Lower leg skin (tissue), 4 donors: ENCODE data around the gene BMP2K. TPM values are rescaled to one million over a fixed set of nuclear protein-coding genes. Genes with fewer than 3 reads are reported as not detected.
"Not testable (repeated sequence)": the region's sequence is repeated elsewhere in the genome, so short reads cannot be mapped to it uniquely, and the experiment has no call there.

Experiments used
- DNase-seq, 2 donors: peaks; one replicate each; pipeline ENCODE4 v3.0.0-alpha.2; 2019; ENCODE audit warnings: low spot score in 2 of 2
- H3K4me3 ChIP-seq: fragments of 200-600 bp; sonication (generic); 2 replicates; pipeline ENCODE4 v1.5.1; 2017; ENCODE audit warnings: mild to moderate bottlenecking, low read depth; ENCODE audit not compliant: poor library complexity, severe bottlenecking
- CTCF ChIP-seq, 3 donors: fragments of 450-650 bp; IDR thresholded peaks; one replicate each; pipeline ENCODE4 v1.5.1; 2016; ENCODE audit warnings: antibody characterized with exemption in 3 of 3, mild to moderate bottlenecking in 3 of 3, moderate library complexity in 2 of 3
- POLR2A ChIP-seq, 2 donors: fragments of 450-650 bp; IDR thresholded peaks; one replicate each; pipeline ENCODE4 v1.6.1; 2016 to 2017; ENCODE audit warnings: antibody characterized with exemption in 2 of 2, mild to moderate bottlenecking in 1 of 2, moderate library complexity in 1 of 2
- WGBS, 2 donors: methylation state at CpG; one replicate each; pipeline ENCODE4 v1.1.5; 2018; 5-methylcytosine and 5-hydroxymethylcytosine counted together
- intact Hi-C: fragments of 100-400 bp; cut with DNase I; formaldehyde crosslinking; loops from one replicate; pipeline ENCODE4 v1.15.0; 2023; ENCODE audit warnings: low total_unique reads
- total RNA-seq, 4 donors: library from RNA; depleted of rRNA; stranded (reverse); fragments of >200 nt; gene quantifications; one replicate each; pipeline ENCODE4 v1.1.0, GENCODE V29; 2016

BMP2K gene
- total RNA-seq, 4 donors from 2014 or later = 19.0 to 31.4 (median 25.8) TPM

GRCh38 chr4:78902298-78902697 lies 126.1 kb downstream of the BMP2K start:
- TF ChIP-seq POLR2A (IDR thresholded peaks at IDR 0.05) = no peak
- no peak for TF ChIP-seq CTCF (IDR thresholded peaks at IDR 0.05)
- 82 to 92% methylated on average over 1 of the region's 1 CpG for WGBS, 2 donors
- H3K4me3 ChIP-seq = no peak overlapping the region
- intact Hi-C loops = no loop called here
- no peak for DNase-seq

DNA sequence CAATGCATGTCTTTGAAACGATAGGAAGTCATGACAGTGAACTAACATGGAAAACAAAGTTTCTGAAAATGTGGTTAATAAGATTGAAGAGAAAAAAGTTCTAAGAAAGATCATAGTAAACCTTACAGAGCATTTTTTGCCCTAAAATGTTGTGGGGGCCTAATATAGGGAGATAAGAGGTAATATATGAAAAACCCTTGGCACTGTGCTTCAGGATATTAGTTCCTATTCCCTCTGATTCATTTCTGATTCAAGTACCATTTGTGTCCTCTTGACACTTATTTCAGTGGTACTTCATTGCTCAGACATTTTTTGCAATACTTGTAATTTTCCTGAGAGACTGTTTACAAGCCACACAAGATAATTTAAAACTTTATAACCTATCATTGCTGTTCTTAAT lies 128.0 kb downstream of the BMP2K start:
- DNase-seq = no peak
- WGBS, 2 donors = 88 to 89% methylated on average over 1 of the region's 1 CpG
- H3K4me3 ChIP-seq = no peak overlapping the region
- intact Hi-C loops = no loop called here
- TF ChIP-seq CTCF (IDR thresholded peaks at IDR 0.05) = no peak
- TF ChIP-seq POLR2A (IDR thresholded peaks at IDR 0.05) = no peak

GRCh38 chr4:78907638-78908037 lies 131.5 kb downstream of the BMP2K start:
- no peak overlapping the region for H3K4me3 ChIP-seq
- WGBS, 2 donors = 82 to 84% methylated on average over 6 of the region's 6 CpGs
- DNase-seq = no peak
- TF ChIP-seq POLR2A (IDR thresholded peaks at IDR 0.05) (no peak), CTCF (IDR thresholded peaks at IDR 0.05) (no peak)
- intact Hi-C loops = no loop called here

- intact Hi-C loops, DNase-seq, H3K4me3 ChIP-seq: not testable (repeated sequence)
- 91 to 92% methylated on average over 6 of the region's 6 CpGs for WGBS, 2 donors
These were observed 132.8 kb downstream of the BMP2K start for GRCh38 chr4:78908974-78909373.

DNA sequence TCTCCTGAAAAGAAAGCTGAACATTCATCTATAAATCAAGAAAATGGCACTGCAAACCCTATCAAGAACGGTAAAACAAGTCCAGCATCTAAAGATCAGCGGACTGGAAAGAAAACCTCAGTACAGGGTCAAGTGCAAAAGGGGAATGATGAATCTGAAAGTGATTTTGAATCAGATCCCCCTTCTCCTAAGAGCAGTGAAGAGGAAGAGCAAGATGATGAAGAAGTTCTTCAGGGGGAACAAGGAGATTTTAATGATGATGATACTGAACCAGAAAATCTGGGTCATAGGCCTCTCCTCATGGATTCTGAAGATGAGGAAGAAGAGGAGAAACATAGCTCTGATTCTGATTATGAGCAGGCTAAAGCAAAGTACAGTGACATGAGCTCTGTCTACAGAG lies 134.5 kb downstream of the BMP2K start:
- no peak overlapping the region for H3K4me3 ChIP-seq
- DNase-seq = no peak
- WGBS, 2 donors = 91 to 97% methylated on average over 2 of the region's 2 CpGs
- TF ChIP-seq POLR2A (IDR thresholded peaks at IDR 0.05) = no peak
- no peak for TF ChIP-seq CTCF (IDR thresholded peaks at IDR 0.05)
- intact Hi-C loops = no loop called here

DNA sequence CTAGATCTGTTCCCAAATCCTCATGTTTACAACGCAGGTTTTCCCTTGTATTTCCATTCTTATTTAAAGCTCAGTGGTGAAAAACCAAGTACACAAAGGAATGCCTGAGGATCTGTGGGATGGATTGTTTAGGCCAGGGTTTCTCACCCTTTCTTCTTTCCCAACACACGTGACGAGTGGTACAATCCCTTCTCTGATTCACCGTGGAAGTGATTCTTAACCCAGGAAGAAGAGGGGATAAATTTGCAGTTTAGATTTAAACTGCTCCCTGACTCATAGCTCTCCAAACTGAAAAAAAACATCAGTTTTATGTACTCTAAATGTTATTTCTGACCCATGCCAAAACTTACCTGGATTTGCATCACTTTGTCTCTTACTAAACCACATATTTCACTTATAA lies 146.1 kb downstream of the BMP2K start:
- TF ChIP-seq POLR2A (IDR thresholded peaks at IDR 0.05) = no peak
- TF ChIP-seq CTCF (IDR thresholded peaks at IDR 0.05) = no peak
- 86 to 88% methylated on average over 4 of the region's 4 CpGs for WGBS, 2 donors
- intact Hi-C loops = no loop called here
- DNase-seq = no peak
- H3K4me3 ChIP-seq = no peak overlapping the region
